M059J (cell line): Measurements from ENCODE around the gene CDKAL1. TPM values are rescaled to one million over a fixed set of nuclear protein-coding genes. Genes with fewer than 3 reads are reported as not detected.
"Not testable (repeated sequence)": the region's sequence is repeated elsewhere in the genome, so short reads cannot be mapped to it uniquely, and the experiment has no call there.

Experiments
- DNase-seq: peaks from one replicate; pipeline ENCODE4 v3.0.0-alpha.2; 2012; ENCODE audit warnings: low read depth
- total RNA-seq: library from RNA; depleted of rRNA; stranded (reverse); fragments of >200 nt; shearing (Covaris generic); gene quantifications from 2 replicates; pipeline ENCODE4 v1.2.3, GENCODE V29; 2014

CDKAL1 gene
- total RNA-seq, 1 experiment from 2014 or later = 36.4 TPM

GRCh38 chr6:20708367-20709124 is 174.3 kb downstream of the CDKAL1 start:
- DNase-seq = peak; percentile 53

GRCh38 chr6:20709451-20709850 is 175.2 kb downstream of the CDKAL1 start:
- no peak for DNase-seq

GRCh38 chr6:20710341-20710740 is 176.1 kb downstream of the CDKAL1 start:
- DNase-seq = no peak

GRCh38 chr6:20711518-20711917 is 177.3 kb downstream of the CDKAL1 start:
- DNase-seq = peak; percentile 34

- peak; percentile 35 for DNase-seq
Measured at GRCh38 chr6:20712011-20712410, 177.8 kb downstream of the CDKAL1 start.

GRCh38 chr6:20715135-20715806 is 181.0 kb downstream of the CDKAL1 start:
- no peak for DNase-seq

GRCh38 chr6:20716865-20717264 is 182.6 kb downstream of the CDKAL1 start:
- no peak for DNase-seq

- DNase-seq = no peak
Measured at GRCh38 chr6:20717743-20718142, 183.5 kb downstream of the CDKAL1 start.

- DNase-seq = no peak
Measured at GRCh38 chr6:20718705-20719653, 184.7 kb downstream of the CDKAL1 start.

GRCh38 chr6:20719980-20720379 is 185.7 kb downstream of the CDKAL1 start:
- DNase-seq = no peak

GRCh38 chr6:20721121-20721520 is 186.9 kb downstream of the CDKAL1 start:
- DNase-seq = not testable (repeated sequence)

GRCh38 chr6:20722455-20722854 is 188.2 kb downstream of the CDKAL1 start:
- no peak for DNase-seq

- no peak for DNase-seq
Measured at GRCh38 chr6:20723236-20723635, 189.0 kb downstream of the CDKAL1 start.

- no peak for DNase-seq
Measured at GRCh38 chr6:20724443-20725190, 190.4 kb downstream of the CDKAL1 start.

- DNase-seq = not testable (repeated sequence)
Measured at GRCh38 chr6:20725235-20725634, 191.0 kb downstream of the CDKAL1 start.

GRCh38 chr6:20729086-20729485 is 194.8 kb downstream of the CDKAL1 start:
- no peak for DNase-seq

GRCh38 chr6:20732362-20732761 is 198.1 kb downstream of the CDKAL1 start:
- DNase-seq = peak; percentile 40

GRCh38 chr6:20732896-20733295 is 198.6 kb downstream of the CDKAL1 start:
- no peak for DNase-seq

- DNase-seq = no peak
Measured at GRCh38 chr6:20737912-20738311, 203.7 kb downstream of the CDKAL1 start.

GRCh38 chr6:20740088-20740487 is 205.8 kb downstream of the CDKAL1 start:
- no peak for DNase-seq

GRCh38 chr6:20740727-20741126 is 206.5 kb downstream of the CDKAL1 start:
- no peak for DNase-seq
